ENCODE results near the gene GNAO1. TPM values are rescaled to one million over a fixed set of nuclear protein-coding genes. Genes with fewer than 3 reads are reported as not detected.
A peak's percentile ranks its signal among the peaks of the same experiment; 100 is the strongest.

Gene GNAO1
- polyA plus RNA-seq, 3 donors, result 5.9 to 6.4 (median 6.3) TPM

GRCh38 chr16:56348168-56349085 is 157.1 kb downstream of the GNAO1 start:
- DNase-seq, result no peak

- no peak for DNase-seq
Measured at GRCh38 chr16:56349086-56349415, 157.8 kb downstream of the GNAO1 start.

- no peak for DNase-seq
Measured at GRCh38 chr16:56349711-56350161, 158.4 kb downstream of the GNAO1 start.

- DNase-seq, result no peak
Measured at GRCh38 chr16:56350491-56351405, 159.5 kb downstream of the GNAO1 start.

- DNase-seq, result no peak
Measured at GRCh38 chr16:56351481-56351880, 160.2 kb downstream of the GNAO1 start.

- no peak for DNase-seq
Measured at GRCh38 chr16:56352351-56353053, 161.2 kb downstream of the GNAO1 start.

GRCh38 chr16:56353054-56353921 is 162.0 kb downstream of the GNAO1 start:
- no peak for DNase-seq

- no peak for DNase-seq
Measured at GRCh38 chr16:56354016-56354415, 162.7 kb downstream of the GNAO1 start.

- no peak for DNase-seq
Measured at GRCh38 chr16:56354746-56355145, 163.5 kb downstream of the GNAO1 start.

- no peak for DNase-seq
Measured at GRCh38 chr16:56355221-56355620, 163.9 kb downstream of the GNAO1 start.

GRCh38 chr16:56355786-56356275 is 164.5 kb downstream of the GNAO1 start:
- DNase-seq, result no peak

- DNase-seq, result peak; percentile 86
Measured at GRCh38 chr16:56356276-56357240, 165.3 kb downstream of the GNAO1 start.

- no peak for DNase-seq
Measured at GRCh38 chr16:56357241-56357764, 166.0 kb downstream of the GNAO1 start.

- no peak for DNase-seq
Measured at GRCh38 chr16:56357765-56358322, 166.6 kb downstream of the GNAO1 start.

- no peak for DNase-seq
Measured at GRCh38 chr16:56360117-56361008, 169.1 kb downstream of the GNAO1 start.

GRCh38 chr16:56362057-56362655 is 170.9 kb downstream of the GNAO1 start:
- DNase-seq, result no peak

- no peak for DNase-seq
Measured at GRCh38 chr16:56362706-56363105, 171.4 kb downstream of the GNAO1 start.
